Smooth muscle cell (in vitro differentiated cells): ENCODE measurements around the gene RBM4B. TPM values are rescaled to one million over a fixed set of nuclear protein-coding genes. Genes with fewer than 3 reads are reported as not detected.

Experiments
- DNase-seq: peaks from one replicate; lab custom pipeline; 2025; ENCODE audit not compliant: unreplicated experiment; lab: John Stamatoyannopoulos, UW
- H2AFZ ChIP-seq: fragments of 200-600 bp; sonication (generic); 2 replicates; pipeline ENCODE4 v1.6.0; 2016; ENCODE audit warnings: antibody characterized with exemption, low read depth, mild to moderate bottlenecking
- H3F3A ChIP-seq: fragments of 200-600 bp; sonication (generic); 2 replicates; pipeline ENCODE4 v1.6.0; 2017; ENCODE audit warnings: antibody characterized with exemption, low read depth
- H3K27ac ChIP-seq: fragments of 200-600 bp; sonication (generic); 2 replicates; pipeline ENCODE4 v1.5.1; 2016; ENCODE audit warnings: low read depth, mild to moderate bottlenecking
- H3K27me3 ChIP-seq: fragments of 200-600 bp; sonication (generic); 2 replicates; pipeline ENCODE4 v1.6.1; 2016; ENCODE audit warnings: low read depth, mild to moderate bottlenecking
- H3K36me3 ChIP-seq: fragments of 200-600 bp; sonication (generic); 2 replicates; pipeline ENCODE4 v1.5.1; 2016; ENCODE audit warnings: low read depth
- H3K4me1 ChIP-seq: fragments of 200-600 bp; sonication (generic); 2 replicates; pipeline ENCODE4 v1.5.1; 2016; ENCODE audit warnings: low read depth
- H3K4me2 ChIP-seq: fragments of 200-600 bp; sonication (generic); 2 replicates; pipeline ENCODE4 v1.6.0; 2016; ENCODE audit warnings: mild to moderate bottlenecking
- H3K4me3 ChIP-seq: fragments of 200-600 bp; sonication (generic); 2 replicates; pipeline ENCODE4 v1.5.1; 2016; ENCODE audit warnings: mild to moderate bottlenecking
- H3K79me2 ChIP-seq: fragments of 200-600 bp; sonication (generic); 2 replicates; pipeline ENCODE4 v1.6.0; 2016; ENCODE audit warnings: low read depth, mild to moderate bottlenecking
- H3K9ac ChIP-seq: fragments of 200-600 bp; sonication (generic); 2 replicates; pipeline ENCODE4 v1.6.0; 2016; ENCODE audit warnings: low read depth
- H3K9me3 ChIP-seq: fragments of 200-600 bp; sonication (generic); replicated peaks from 2 replicates; pipeline ENCODE4 v1.5.1; 2016; ENCODE audit warnings: low read depth
- H4K20me1 ChIP-seq: fragments of 200-600 bp; sonication (generic); 2 replicates; pipeline ENCODE4 v1.6.0; 2016; ENCODE audit warnings: low read depth
- WGBS: methylation state at CpG from one replicate; pipeline ENCODE4 v1.1.7; 2016; ENCODE audit warnings: low lambda C conversion rate; 5-methylcytosine and 5-hydroxymethylcytosine counted together
- polyA plus RNA-seq: library from polyadenylated mRNA; unstranded; fragments of >200 nt; fragmentation: Nextera tagmentation; extraction: Ambion mirVana; gene quantifications from 2 replicates; pipeline ENCODE4 v1.2.1, GENCODE V29; 2016
- total RNA-seq: library from RNA; depleted of rRNA; stranded (reverse); fragments of >200 nt; gene quantifications from 2 replicates; pipeline ENCODE4 v1.2.3, GENCODE V29; 2014
- TF ChIP-seq, protein P1 (sequence below): fragments of 200-600 bp; sonication (generic); IDR thresholded peaks from 2 replicates; pipeline ENCODE4 v1.5.1; 2017; ENCODE audit warnings: borderline replicate concordance, mild to moderate bottlenecking, antibody characterized with exemption; ENCODE audit not compliant: insufficient read depth, poor library complexity, severe bottlenecking

The RBM4B gene
- total and polyA plus RNA-seq, 2 experiments from 2014 or later = 17.0 to 17.8 TPM

DNA sequence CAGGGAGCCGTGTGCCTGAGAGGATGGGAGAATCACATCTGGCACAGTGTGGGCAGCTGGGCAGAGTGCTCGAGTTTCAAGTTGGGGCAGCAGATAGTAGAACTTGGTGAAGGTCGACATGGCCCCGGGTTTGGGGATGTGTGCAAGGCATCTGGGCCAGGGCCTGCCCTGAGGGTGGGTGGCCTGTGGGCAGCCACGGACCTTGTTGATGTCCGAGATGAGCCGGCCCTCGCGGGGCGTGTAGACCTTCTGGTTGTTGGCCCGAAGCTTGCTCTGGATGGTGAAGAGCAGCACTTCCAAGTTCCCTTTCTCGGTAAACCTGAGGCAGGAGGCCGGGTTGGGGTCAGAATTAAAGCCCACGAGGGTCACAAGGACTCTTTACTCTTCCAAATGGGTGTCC lies 31.0 kb upstream of the RBM4B start:
- Histone ChIP-seq H2AFZ (no peak overlapping the region), H3K79me2 (no peaks in the 10 kb centered on the region), H3K9me3 (no peaks in the 10 kb centered on the region), H4K20me1 (no peaks in the 10 kb centered on the region), H3K9ac (no peak overlapping the region), H3K27me3 (no peaks in the 10 kb centered on the region), H3K4me1 (no peaks in the 10 kb centered on the region), H3K27ac (no peak overlapping the region), H3K4me2 (no peak overlapping the region), H3K4me3 (no peak overlapping the region), H3K36me3 (no peaks in the 10 kb centered on the region), H3F3A (no peaks in the 10 kb centered on the region)
- WGBS = 90% methylated on average over 11 of the region's 14 CpGs
- TF ChIP-seq, protein P1, sequence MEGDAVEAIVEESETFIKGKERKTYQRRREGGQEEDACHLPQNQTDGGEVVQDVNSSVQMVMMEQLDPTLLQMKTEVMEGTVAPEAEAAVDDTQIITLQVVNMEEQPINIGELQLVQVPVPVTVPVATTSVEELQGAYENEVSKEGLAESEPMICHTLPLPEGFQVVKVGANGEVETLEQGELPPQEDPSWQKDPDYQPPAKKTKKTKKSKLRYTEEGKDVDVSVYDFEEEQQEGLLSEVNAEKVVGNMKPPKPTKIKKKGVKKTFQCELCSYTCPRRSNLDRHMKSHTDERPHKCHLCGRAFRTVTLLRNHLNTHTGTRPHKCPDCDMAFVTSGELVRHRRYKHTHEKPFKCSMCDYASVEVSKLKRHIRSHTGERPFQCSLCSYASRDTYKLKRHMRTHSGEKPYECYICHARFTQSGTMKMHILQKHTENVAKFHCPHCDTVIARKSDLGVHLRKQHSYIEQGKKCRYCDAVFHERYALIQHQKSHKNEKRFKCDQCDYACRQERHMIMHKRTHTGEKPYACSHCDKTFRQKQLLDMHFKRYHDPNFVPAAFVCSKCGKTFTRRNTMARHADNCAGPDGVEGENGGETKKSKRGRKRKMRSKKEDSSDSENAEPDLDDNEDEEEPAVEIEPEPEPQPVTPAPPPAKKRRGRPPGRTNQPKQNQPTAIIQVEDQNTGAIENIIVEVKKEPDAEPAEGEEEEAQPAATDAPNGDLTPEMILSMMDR = no peak
- no peak for DNase-seq

DNA sequence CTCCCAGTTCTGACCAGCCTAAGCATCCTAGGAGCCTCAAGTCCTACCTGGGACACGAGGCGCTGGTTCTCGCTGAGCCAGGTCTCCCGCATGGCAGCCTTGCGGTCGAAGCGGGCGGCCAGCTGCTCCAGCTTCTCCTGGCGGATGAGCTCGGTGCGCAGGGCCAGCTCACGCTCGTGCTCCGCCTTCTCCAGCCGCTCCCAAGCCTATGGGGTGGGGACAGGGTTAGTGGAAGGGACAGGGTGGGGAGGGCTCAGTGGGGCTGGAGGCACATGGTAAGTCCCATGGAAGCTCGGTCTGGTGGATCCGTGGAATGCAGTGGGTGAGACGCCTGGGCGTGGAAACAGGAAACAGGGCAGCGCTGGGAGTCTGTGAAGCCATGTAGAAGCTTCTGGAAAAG lies 30.4 kb upstream of the RBM4B start:
- H3K9me3 ChIP-seq = no peaks in the 10 kb centered on the region
- no peaks in the 10 kb centered on the region for H3K79me2 ChIP-seq
- H4K20me1 ChIP-seq = no peaks in the 10 kb centered on the region
- H3K4me1 ChIP-seq = no peaks in the 10 kb centered on the region
- no peak overlapping the region for H3K27ac ChIP-seq
- H3K4me3 ChIP-seq = no peak overlapping the region
- no peaks in the 10 kb centered on the region for H3F3A ChIP-seq
- H3K27me3 ChIP-seq = no peaks in the 10 kb centered on the region
- H3K36me3 ChIP-seq = no peaks in the 10 kb centered on the region
- no peak overlapping the region for H2AFZ ChIP-seq
- no peak overlapping the region for H3K4me2 ChIP-seq
- no peak overlapping the region for H3K9ac ChIP-seq
- WGBS = 92% methylated on average over 20 of the region's 20 CpGs
- DNase-seq = no peak
- TF ChIP-seq, protein P1 = no peak

DNA sequence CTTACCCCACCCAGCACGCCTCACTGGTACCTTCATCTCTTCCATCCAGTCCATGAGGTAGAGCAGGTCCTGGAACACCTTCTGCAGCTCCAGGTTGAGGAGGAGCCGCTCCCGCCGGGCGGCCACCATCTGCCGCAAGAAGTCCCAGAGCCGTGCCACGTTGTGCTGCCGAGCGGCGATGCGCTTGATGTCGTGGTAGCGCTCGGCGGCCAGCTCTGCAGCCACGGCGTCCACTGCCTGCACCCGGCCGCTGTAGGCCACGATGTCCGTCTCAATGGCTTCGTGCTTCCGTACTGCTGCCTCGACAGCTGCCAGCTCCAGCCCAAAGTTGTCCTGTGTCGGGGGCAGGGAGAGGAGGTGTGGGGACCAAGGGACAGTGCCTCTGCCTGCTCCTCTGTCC lies 29.8 kb upstream of the RBM4B start:
- WGBS = 98% methylated on average over 26 of the region's 26 CpGs
- no peaks in the 10 kb centered on the region for H3F3A ChIP-seq
- H3K9me3 ChIP-seq = no peaks in the 10 kb centered on the region
- TF ChIP-seq, protein P1 = no peak
- no peaks in the 10 kb centered on the region for H3K36me3 ChIP-seq
- H3K4me3 ChIP-seq = no peak overlapping the region
- no peaks in the 10 kb centered on the region for H4K20me1 ChIP-seq
- H3K27me3 ChIP-seq = no peaks in the 10 kb centered on the region
- DNase-seq = no peak
- H3K9ac ChIP-seq = no peak overlapping the region
- no peak overlapping the region for H2AFZ ChIP-seq
- H3K79me2 ChIP-seq = no peaks in the 10 kb centered on the region
- no peak overlapping the region for H3K4me2 ChIP-seq
- H3K27ac ChIP-seq = no peak overlapping the region
- no peaks in the 10 kb centered on the region for H3K4me1 ChIP-seq

DNA sequence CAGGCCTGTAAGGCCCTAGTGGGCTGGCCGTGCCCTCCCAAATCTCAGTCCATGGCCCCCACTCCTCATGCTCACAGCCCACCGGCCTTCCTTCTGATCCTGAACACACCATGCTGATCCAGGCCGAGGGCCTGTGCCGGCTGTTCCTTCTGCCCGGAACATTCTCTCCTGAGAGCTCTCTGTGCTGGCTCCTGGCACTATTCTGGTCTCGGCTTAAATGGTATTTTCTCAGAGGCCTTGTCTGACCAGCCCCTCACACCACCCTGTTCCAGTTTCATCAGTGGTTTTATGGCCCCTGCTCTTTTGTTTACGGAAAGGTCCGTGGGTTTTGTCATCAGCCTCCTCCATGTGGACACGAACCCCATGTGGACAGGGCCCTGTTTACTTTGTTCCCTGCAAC lies 29.3 kb upstream of the RBM4B start:
- Histone ChIP-seq H2AFZ (no peak overlapping the region), H4K20me1 (no peaks in the 10 kb centered on the region), H3K4me3 (no peak overlapping the region), H3K79me2 (no peaks in the 10 kb centered on the region), H3K27ac (no peak overlapping the region), H3K36me3 (no peaks in the 10 kb centered on the region), H3K4me1 (no peaks in the 10 kb centered on the region), H3K9me3 (no peaks in the 10 kb centered on the region), H3K9ac (no peak overlapping the region), H3K27me3 (no peaks in the 10 kb centered on the region), H3K4me2 (no peak overlapping the region), H3F3A (no peaks in the 10 kb centered on the region)
- no peak for DNase-seq
- TF ChIP-seq, protein P1 = no peak
- 87% methylated on average over 9 of the region's 9 CpGs for WGBS
